Thoracic aorta (tissue), 2 donors: ENCODE data around the gene FYB1. TPM values are rescaled to one million over a fixed set of nuclear protein-coding genes. Genes with fewer than 3 reads are reported as not detected.

ENCODE experiments used
- ATAC-seq: fragments of 150-250 bp; one replicate; pipeline ENCODE4 v1.8.0; 2017; ENCODE audit warnings: low read depth; ENCODE audit not compliant: insufficient number of reproducible peaks, low FRiP score
- DNase-seq: peaks from one replicate; pipeline ENCODE4 v3.0.0-alpha.2; 2020; ENCODE audit warnings: low spot score
- H3K27ac ChIP-seq, 2 donors: fragments of 200-600 bp; sonication (generic); 1 replicate in 1 of 2; 2 replicates in 1 of 2; pipeline ENCODE4 v1.5.1; 2016; ENCODE audit warnings: mild to moderate bottlenecking in 2 of 2, moderate library complexity in 2 of 2
- H3K27me3 ChIP-seq: fragments of 200-600 bp; sonication (generic); replicated peaks from 2 replicates; pipeline ENCODE4 v1.6.0; 2016; ENCODE audit warnings: mild to moderate bottlenecking; ENCODE audit not compliant: insufficient read depth
- H3K36me3 ChIP-seq: fragments of 200-600 bp; sonication (generic); one replicate; pipeline ENCODE4 v1.5.1; 2016
- H3K4me1 ChIP-seq, 2 donors: fragments of 200-600 bp; sonication (generic); 1 replicate in 1 of 2; 2 replicates in 1 of 2; pipeline versions ENCODE4 v1.5.1 to v1.6.0; 2016; ENCODE audit warnings: low read depth in 2 of 2, mild to moderate bottlenecking in 1 of 2; ENCODE audit not compliant: control insufficient read depth in 1 of 2
- H3K4me3 ChIP-seq: fragments of 200-600 bp; sonication (generic); 2 replicates; pipeline ENCODE4 v1.5.1; 2016; ENCODE audit warnings: mild to moderate bottlenecking
- H3K9me3 ChIP-seq: fragments of 200-600 bp; sonication (generic); 2 replicates; pipeline ENCODE4 v1.5.1; 2016
- CTCF ChIP-seq: fragments of 200-600 bp; sonication (generic); IDR thresholded peaks from one replicate; pipeline ENCODE4 v1.5.1; 2019; ENCODE audit warnings: antibody characterized with exemption
- total RNA-seq, 2 donors: library from RNA; depleted of rRNA; stranded (reverse); fragments of >200 nt; gene quantifications; one replicate each; pipeline versions ENCODE4 v1.1.0 to v1.2.3, GENCODE V29; 2016

FYB1 gene
- total RNA-seq, 2 donors from 2014 or later, result 12.9 to 29.8 TPM

- Histone ChIP-seq H3K4me3 (no peak overlapping the region), H3K27me3 (no peaks in the 10 kb centered on the region), H3K9me3 (no peaks in the 10 kb centered on the region), H3K36me3 (no peaks in the 10 kb centered on the region), H3K27ac (no peak overlapping the region), H3K4me1 (no peaks in the 10 kb centered on the region)
- DNase-seq (no peak), ATAC-seq (no peak)
- TF ChIP-seq CTCF, result no peak
Measured at GRCh38 chr5:39121315-39121714, 98.0 kb downstream of the FYB1 start.

- H3K36me3 ChIP-seq, result no peaks in the 10 kb centered on the region
- H3K27ac ChIP-seq, result no peak overlapping the region
- ATAC-seq (no peak), DNase-seq (no peak)
- no peak overlapping the region for H3K4me3 ChIP-seq
- no peaks in the 10 kb centered on the region for H3K27me3 ChIP-seq
- no peak for TF ChIP-seq CTCF
- H3K9me3 ChIP-seq, result no peaks in the 10 kb centered on the region
- peaks cover 0 to 6% of the 10 kb centered on the region in 2 donors for H3K4me1 ChIP-seq
Measured at GRCh38 chr5:39120052-39120420, 99.3 kb downstream of the FYB1 start.

- H3K4me1 ChIP-seq, result peaks cover 0 to 6% of the 10 kb centered on the region in 2 donors
Measured at GRCh38 chr5:39119404-39120051, 99.8 kb downstream of the FYB1 start.

GRCh38 chr5:39118638-39119037 is 100.7 kb downstream of the FYB1 start:
- no peak for DNase-seq
- no peaks in the 10 kb centered on the region for H3K9me3 ChIP-seq
- no peaks in the 10 kb centered on the region for H3K36me3 ChIP-seq
- H3K4me1 ChIP-seq, result peaks cover 0 to 6% of the 10 kb centered on the region in 2 donors
- no peaks in the 10 kb centered on the region for H3K27me3 ChIP-seq
- no peak overlapping the region for H3K27ac ChIP-seq
- no peak for TF ChIP-seq CTCF
- no peak overlapping the region for H3K4me3 ChIP-seq
- ATAC-seq, result no peak

More at GRCh38 chr5:39119404-39120051, 99.8 kb downstream of the FYB1 start:
- Histone ChIP-seq H3K27ac (no peak overlapping the region), H3K4me3 (no peak overlapping the region), H3K36me3 (no peaks in the 10 kb centered on the region), H3K9me3 (no peaks in the 10 kb centered on the region), H3K27me3 (no peaks in the 10 kb centered on the region)
- TF ChIP-seq CTCF, result no peak
- DNase-seq (no peak), ATAC-seq (no peak)

- H3K27me3 ChIP-seq, result no peaks in the 10 kb centered on the region
- TF ChIP-seq CTCF, result no peak
Measured at GRCh38 chr5:39117401-39117800, 102.0 kb downstream of the FYB1 start.

More at GRCh38 chr5:39117401-39117800, 102.0 kb downstream of the FYB1 start:
- DNase-seq (no peak), ATAC-seq (no peak)
- Histone ChIP-seq H3K9me3 (no peaks in the 10 kb centered on the region), H3K36me3 (no peaks in the 10 kb centered on the region), H3K4me1 (peaks cover 0 to 6% of the 10 kb centered on the region in 2 donors), H3K4me3 (no peak overlapping the region), H3K27ac (no peak overlapping the region)
